Measurements from ENCODE around the gene SKIC8. TPM values are rescaled to one million over a fixed set of nuclear protein-coding genes. Genes with fewer than 3 reads are reported as not detected.

The SKIC8 gene
- total RNA-seq, 1 donor from 2014 or later: 43.6 TPM

DNA sequence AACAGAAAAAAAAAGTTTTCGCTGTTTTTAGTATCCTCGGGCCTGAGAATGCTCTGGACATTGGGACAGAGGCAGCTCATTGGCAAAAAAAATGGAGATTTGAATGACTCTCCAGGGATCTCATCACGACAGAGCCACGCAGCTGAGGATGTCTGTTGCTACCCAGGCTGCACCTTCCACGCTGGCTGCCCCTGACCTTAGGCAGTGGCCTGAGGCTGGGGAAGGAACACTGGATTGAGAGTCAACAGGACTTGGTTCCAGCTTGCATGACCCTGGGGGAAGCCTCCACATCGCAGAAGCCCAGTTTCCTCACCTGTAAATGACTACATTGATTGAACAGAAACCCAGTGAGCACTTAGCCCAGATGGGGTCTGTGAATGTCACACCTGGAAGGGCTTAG, 56.4 kb downstream of the SKIC8 start:
- Histone ChIP-seq H3K27ac (ENCODE audit: low read depth, low read length) (no peak overlapping the region), H4K20me1 (ENCODE audit: insufficient read depth, low read length) (no peaks in the 10 kb centered on the region), H3K27me3 (ENCODE audit: insufficient read depth, low read length) (peaks cover 5% of the 10 kb centered on the region), H3K4me3 (ENCODE audit: insufficient read depth, low read depth, low read length) (no peak overlapping the region), H3K4me2 (ENCODE audit: low read length) (peak overlapping the region; percentile 36), H3K79me2 (ENCODE audit: insufficient read depth, low read length) (no peaks in the 10 kb centered on the region), H3K9ac (ENCODE audit: low read length) (no peak overlapping the region), H3K36me3 (ENCODE audit: insufficient read depth, low read length) (no peaks in the 10 kb centered on the region), H3K9me3 (ENCODE audit: insufficient read depth, low read depth, low read length) (no peaks in the 10 kb centered on the region), H3K4me1 (ENCODE audit: insufficient read depth, low read length) (no peaks in the 10 kb centered on the region), H2AFZ (ENCODE audit: low read depth, low read length) (no peak overlapping the region)
- Mint-ChIP-seq H3K27me3 (ENCODE audit: low read depth, unreplicated experiment) (peaks cover 12% of the 10 kb centered on the region), H3K4me1 (ENCODE audit: low read depth, unreplicated experiment) (no peaks in the 10 kb centered on the region), H3K4me3 (ENCODE audit: unreplicated experiment) (no peak overlapping the region), H3K36me3 (ENCODE audit: low read depth, unreplicated experiment) (no peaks in the 10 kb centered on the region), H3K9me3 (ENCODE audit: unreplicated experiment) (peaks cover 6% of the 10 kb centered on the region), H3K27ac (ENCODE audit: unreplicated experiment) (no peak overlapping the region)
- no peak for TF ChIP-seq EZH2 (IDR thresholded peaks at IDR 0.05; ENCODE audit: insufficient read depth, low read length)
- TF ChIP-seq, protein P1, sequence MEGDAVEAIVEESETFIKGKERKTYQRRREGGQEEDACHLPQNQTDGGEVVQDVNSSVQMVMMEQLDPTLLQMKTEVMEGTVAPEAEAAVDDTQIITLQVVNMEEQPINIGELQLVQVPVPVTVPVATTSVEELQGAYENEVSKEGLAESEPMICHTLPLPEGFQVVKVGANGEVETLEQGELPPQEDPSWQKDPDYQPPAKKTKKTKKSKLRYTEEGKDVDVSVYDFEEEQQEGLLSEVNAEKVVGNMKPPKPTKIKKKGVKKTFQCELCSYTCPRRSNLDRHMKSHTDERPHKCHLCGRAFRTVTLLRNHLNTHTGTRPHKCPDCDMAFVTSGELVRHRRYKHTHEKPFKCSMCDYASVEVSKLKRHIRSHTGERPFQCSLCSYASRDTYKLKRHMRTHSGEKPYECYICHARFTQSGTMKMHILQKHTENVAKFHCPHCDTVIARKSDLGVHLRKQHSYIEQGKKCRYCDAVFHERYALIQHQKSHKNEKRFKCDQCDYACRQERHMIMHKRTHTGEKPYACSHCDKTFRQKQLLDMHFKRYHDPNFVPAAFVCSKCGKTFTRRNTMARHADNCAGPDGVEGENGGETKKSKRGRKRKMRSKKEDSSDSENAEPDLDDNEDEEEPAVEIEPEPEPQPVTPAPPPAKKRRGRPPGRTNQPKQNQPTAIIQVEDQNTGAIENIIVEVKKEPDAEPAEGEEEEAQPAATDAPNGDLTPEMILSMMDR (IDR thresholded peaks at IDR 0.05; ENCODE audit: insufficient read depth, low read depth, low read length): no peak
- FAIRE-seq (no peak), DNase-seq (ENCODE audit: low read depth) (no peak)

DNA sequence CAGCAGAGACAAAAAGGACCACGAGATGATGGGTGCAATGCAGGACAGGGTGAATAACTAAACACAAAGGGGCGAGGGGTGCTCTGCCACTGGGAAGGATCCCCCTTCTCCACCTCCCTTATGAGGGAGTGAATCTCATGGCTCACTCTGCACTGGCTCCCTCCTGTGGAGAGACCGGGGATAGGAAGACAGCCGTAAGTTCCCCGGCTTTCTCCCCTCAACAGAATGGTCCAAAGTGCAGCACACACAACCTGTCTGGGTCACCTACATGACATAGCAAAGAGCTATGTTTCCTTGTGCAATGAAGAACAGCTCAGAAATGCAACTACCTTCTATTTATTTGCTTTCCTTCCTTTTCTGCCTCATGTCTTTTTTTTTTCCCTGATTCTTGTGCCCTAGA, 57.3 kb downstream of the SKIC8 start:
- no peak overlapping the region for H3K27ac Mint-ChIP-seq (ENCODE audit: unreplicated experiment)
- no peak for FAIRE-seq
- H2AFZ ChIP-seq (ENCODE audit: low read depth, low read length): no peak overlapping the region
- no peak overlapping the region for H3K4me2 ChIP-seq (ENCODE audit: low read length)
- no peak overlapping the region for H3K9ac ChIP-seq (ENCODE audit: low read length)
- no peaks in the 10 kb centered on the region for H3K4me1 Mint-ChIP-seq (ENCODE audit: low read depth, unreplicated experiment)
- H3K4me1 ChIP-seq (ENCODE audit: insufficient read depth, low read length): no peaks in the 10 kb centered on the region
- H4K20me1 ChIP-seq (ENCODE audit: insufficient read depth, low read length): no peaks in the 10 kb centered on the region
- H3K79me2 ChIP-seq (ENCODE audit: insufficient read depth, low read length): no peaks in the 10 kb centered on the region
- H3K4me3 Mint-ChIP-seq (ENCODE audit: unreplicated experiment): no peak overlapping the region
- H3K9me3 ChIP-seq (ENCODE audit: insufficient read depth, low read depth, low read length): no peaks in the 10 kb centered on the region
- H3K36me3 ChIP-seq (ENCODE audit: insufficient read depth, low read length): no peaks in the 10 kb centered on the region
- TF ChIP-seq EZH2 (IDR thresholded peaks at IDR 0.05; ENCODE audit: insufficient read depth, low read length): no peak
- TF ChIP-seq, protein P1 (IDR thresholded peaks at IDR 0.05; ENCODE audit: insufficient read depth, low read depth, low read length): peak; percentile 44
- no peaks in the 10 kb centered on the region for H3K36me3 Mint-ChIP-seq (ENCODE audit: low read depth, unreplicated experiment)
- peaks cover 2% of the 10 kb centered on the region for H3K9me3 Mint-ChIP-seq (ENCODE audit: unreplicated experiment)
- peaks cover 5% of the 10 kb centered on the region for H3K27me3 ChIP-seq (ENCODE audit: insufficient read depth, low read length)
- no peak overlapping the region for H3K27ac ChIP-seq (ENCODE audit: low read depth, low read length)
- H3K27me3 Mint-ChIP-seq (ENCODE audit: low read depth, unreplicated experiment): peaks cover 18% of the 10 kb centered on the region
- no peak overlapping the region for H3K4me3 ChIP-seq (ENCODE audit: insufficient read depth, low read depth, low read length)
- no peak for DNase-seq (ENCODE audit: low read depth)

DNA sequence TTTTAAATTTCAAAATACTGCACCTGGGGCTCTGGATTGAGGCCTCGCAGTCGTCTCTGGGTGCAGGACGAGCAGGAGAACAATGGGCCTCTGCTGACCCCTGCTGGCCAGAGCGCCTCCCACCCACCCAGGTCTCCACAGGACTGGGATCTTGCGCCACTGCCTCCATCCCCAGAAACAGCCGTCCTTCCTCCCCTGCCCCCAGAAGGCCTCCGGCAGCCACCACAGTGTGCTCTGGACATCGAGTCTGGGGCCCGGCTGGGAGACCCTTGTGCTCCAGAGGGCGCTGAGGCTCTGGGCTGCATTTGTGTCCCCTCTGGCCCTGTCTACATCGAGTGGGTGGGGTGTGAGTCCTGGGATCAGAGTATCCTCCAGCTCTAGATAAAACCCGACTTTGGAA, 58.4 kb downstream of the SKIC8 start:
- peaks cover 2% of the 10 kb centered on the region for H3K9me3 Mint-ChIP-seq (ENCODE audit: unreplicated experiment)
- Histone ChIP-seq H3K9me3 (ENCODE audit: insufficient read depth, low read depth, low read length) (no peaks in the 10 kb centered on the region), H3K4me3 (ENCODE audit: insufficient read depth, low read depth, low read length) (no peak overlapping the region), H3K36me3 (ENCODE audit: insufficient read depth, low read length) (no peaks in the 10 kb centered on the region), H4K20me1 (ENCODE audit: insufficient read depth, low read length) (no peaks in the 10 kb centered on the region), H3K9ac (ENCODE audit: low read length) (no peak overlapping the region), H3K27me3 (ENCODE audit: insufficient read depth, low read length) (peaks cover 9% of the 10 kb centered on the region), H3K4me2 (ENCODE audit: low read length) (no peak overlapping the region), H3K4me1 (ENCODE audit: insufficient read depth, low read length) (no peaks in the 10 kb centered on the region), H3K27ac (ENCODE audit: low read depth, low read length) (no peak overlapping the region), H3K79me2 (ENCODE audit: insufficient read depth, low read length) (no peaks in the 10 kb centered on the region), H2AFZ (ENCODE audit: low read depth, low read length) (peak overlapping the region; percentile 38)
- H3K27me3 Mint-ChIP-seq (ENCODE audit: low read depth, unreplicated experiment): peaks cover 24% of the 10 kb centered on the region
- DNase-seq (ENCODE audit: low read depth) (peak; percentile 20), FAIRE-seq (no peak)
- H3K4me1 Mint-ChIP-seq (ENCODE audit: low read depth, unreplicated experiment): no peaks in the 10 kb centered on the region
- H3K36me3 Mint-ChIP-seq (ENCODE audit: low read depth, unreplicated experiment): no peaks in the 10 kb centered on the region
- no peak overlapping the region for H3K4me3 Mint-ChIP-seq (ENCODE audit: unreplicated experiment)
- H3K27ac Mint-ChIP-seq (ENCODE audit: unreplicated experiment): no peak overlapping the region
- TF ChIP-seq, protein P1 (IDR thresholded peaks at IDR 0.05; ENCODE audit: insufficient read depth, low read depth, low read length): peak; percentile 68
- TF ChIP-seq EZH2 (IDR thresholded peaks at IDR 0.05; ENCODE audit: insufficient read depth, low read length): no peak

Data from astrocyte (in vitro differentiated cells and primary cell).